Astrocyte (in vitro differentiated cells and primary cell): Measurements from ENCODE around the gene SMCO2.

Source experiments
- EZH2 ChIP-seq: IDR thresholded peaks from 2 replicates; pipeline ENCODE4 v1.6.1; 2012; ENCODE audit warnings: mild to moderate bottlenecking, low read length, inconsistent platforms; ENCODE audit not compliant: insufficient read depth
- TF ChIP-seq, protein P1 (sequence below): IDR thresholded peaks from 2 replicates; pipeline ENCODE4 v1.5.1; 2011; ENCODE audit warnings: low read depth, mild to moderate bottlenecking, inconsistent platforms, low read length, moderate library complexity; ENCODE audit not compliant: insufficient read depth

DNA sequence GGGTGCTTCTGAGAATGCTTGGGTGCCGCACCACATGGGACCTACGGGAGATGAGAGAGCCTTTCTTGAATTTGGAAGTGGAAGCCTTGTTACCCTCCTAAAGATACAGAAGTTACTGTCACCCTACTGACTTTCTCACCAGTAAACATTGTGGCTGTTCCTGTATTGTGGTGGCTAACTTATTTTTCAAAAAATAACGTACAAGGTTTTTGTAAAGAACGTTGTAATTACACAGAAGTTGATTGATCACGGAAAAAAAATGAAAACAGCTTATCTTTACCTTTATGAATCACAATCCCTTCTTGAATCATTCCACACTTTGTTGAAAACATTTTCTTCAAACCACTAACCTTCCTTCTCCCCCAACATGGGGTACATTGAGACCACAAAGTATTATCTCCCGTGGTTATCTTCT lies 55.5 kb downstream of the SMCO2 start:
- TF ChIP-seq, protein P1, sequence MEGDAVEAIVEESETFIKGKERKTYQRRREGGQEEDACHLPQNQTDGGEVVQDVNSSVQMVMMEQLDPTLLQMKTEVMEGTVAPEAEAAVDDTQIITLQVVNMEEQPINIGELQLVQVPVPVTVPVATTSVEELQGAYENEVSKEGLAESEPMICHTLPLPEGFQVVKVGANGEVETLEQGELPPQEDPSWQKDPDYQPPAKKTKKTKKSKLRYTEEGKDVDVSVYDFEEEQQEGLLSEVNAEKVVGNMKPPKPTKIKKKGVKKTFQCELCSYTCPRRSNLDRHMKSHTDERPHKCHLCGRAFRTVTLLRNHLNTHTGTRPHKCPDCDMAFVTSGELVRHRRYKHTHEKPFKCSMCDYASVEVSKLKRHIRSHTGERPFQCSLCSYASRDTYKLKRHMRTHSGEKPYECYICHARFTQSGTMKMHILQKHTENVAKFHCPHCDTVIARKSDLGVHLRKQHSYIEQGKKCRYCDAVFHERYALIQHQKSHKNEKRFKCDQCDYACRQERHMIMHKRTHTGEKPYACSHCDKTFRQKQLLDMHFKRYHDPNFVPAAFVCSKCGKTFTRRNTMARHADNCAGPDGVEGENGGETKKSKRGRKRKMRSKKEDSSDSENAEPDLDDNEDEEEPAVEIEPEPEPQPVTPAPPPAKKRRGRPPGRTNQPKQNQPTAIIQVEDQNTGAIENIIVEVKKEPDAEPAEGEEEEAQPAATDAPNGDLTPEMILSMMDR: no peak
- TF ChIP-seq EZH2: no peak
